Measurements from ENCODE around the gene GPR141. TPM values are rescaled to one million over a fixed set of nuclear protein-coding genes. Genes with fewer than 3 reads are reported as not detected.

GPR141 gene
- polyA plus RNA-seq, 3 donors: 25.4 to 26.6 (median 25.5) TPM

DNA sequence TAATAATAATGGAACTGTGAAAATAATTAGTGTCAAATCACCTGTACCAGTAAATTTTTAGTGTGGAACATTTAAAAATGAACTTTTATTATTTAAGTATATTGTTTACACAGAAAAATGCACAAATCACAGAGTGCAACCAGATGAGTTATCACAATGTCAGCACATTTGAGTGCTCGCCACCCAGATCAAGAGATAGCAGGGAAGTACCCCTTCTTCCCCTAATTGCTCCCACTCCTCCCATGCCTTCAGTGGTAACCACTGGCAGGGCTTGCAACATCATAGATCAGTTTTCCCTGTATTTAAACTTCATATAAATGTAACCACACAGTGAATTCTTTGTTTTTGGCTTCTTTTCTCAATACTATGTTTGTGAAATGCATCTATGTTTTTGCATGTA is 7.8 kb upstream of the GPR141 start:
- Histone ChIP-seq H3K9me3 (replicated peaks in 1 of 2; ENCODE audit: control insufficient read depth in 1 of 2, insufficient read depth in 1 of 2, low read length in 2 of 2) (no peaks in the 10 kb centered on the region), H3K27ac (ENCODE audit: low read depth in 1 of 2, low read length in 2 of 2) (peak overlapping the region; percentile 29 to 86), H4K20me1 (ENCODE audit: insufficient read depth, low read length) (no peaks in the 10 kb centered on the region), H3K4me2 (replicated peaks; ENCODE audit: extremely low read depth, low read length, poor library complexity, severe bottlenecking) (peak overlapping the region; percentile 62), H3K4me3 (replicated peaks in 1 of 3; ENCODE audit: low read depth in 2 of 3, low read length in 3 of 3) (peak overlapping the region in 1 of 3 experiments; percentile 64), H2AFZ (ENCODE audit: insufficient read depth, low read depth, low read length, poor library complexity, severe bottlenecking) (no peak overlapping the region), H3K36me3 (replicated peaks in 1 of 2; ENCODE audit: control insufficient read depth in 1 of 2, insufficient read depth in 2 of 2, low read length in 2 of 2) (no peaks in the 10 kb centered on the region), H3K79me2 (ENCODE audit: insufficient read depth, low read length) (no peaks in the 10 kb centered on the region), H3K27me3 (ENCODE audit: control insufficient read depth in 2 of 2, insufficient read depth in 2 of 2, low read length in 2 of 2) (no peaks in the 10 kb centered on the region), H3K4me1 (ENCODE audit: control insufficient read depth in 1 of 2, insufficient read depth in 2 of 2, low read length in 2 of 2) (peaks cover 58 to 66% of the 10 kb centered on the region in 2 donors), H3K9ac (ENCODE audit: insufficient read depth, low read length, poor library complexity, severe bottlenecking) (no peak overlapping the region)
- Mint-ChIP-seq H3K4me1 (peaks cover 62% of the 10 kb centered on the region), H3K4me3 (no peak overlapping the region), H3K27ac (peak overlapping the region in 6 of 7 donors; percentile 73 to 93 (median 86)), H3K9me3 (no peaks in the 10 kb centered on the region), H3K36me3 (no peaks in the 10 kb centered on the region), H3K27me3 (ENCODE audit: low read depth in 3 of 3) (no peaks in the 10 kb centered on the region)
- DNase-seq: peak in 2 of 3 donors; percentile 41 to 44
- intact Hi-C loops (cut with micrococcal nuclease): loop anchor here in 1 of 2 donors (10.0 kb wide), 1 partner anchor 49 kb away; no protein-coding TSS in a partner anchor
- TF ChIP-seq, protein P1, sequence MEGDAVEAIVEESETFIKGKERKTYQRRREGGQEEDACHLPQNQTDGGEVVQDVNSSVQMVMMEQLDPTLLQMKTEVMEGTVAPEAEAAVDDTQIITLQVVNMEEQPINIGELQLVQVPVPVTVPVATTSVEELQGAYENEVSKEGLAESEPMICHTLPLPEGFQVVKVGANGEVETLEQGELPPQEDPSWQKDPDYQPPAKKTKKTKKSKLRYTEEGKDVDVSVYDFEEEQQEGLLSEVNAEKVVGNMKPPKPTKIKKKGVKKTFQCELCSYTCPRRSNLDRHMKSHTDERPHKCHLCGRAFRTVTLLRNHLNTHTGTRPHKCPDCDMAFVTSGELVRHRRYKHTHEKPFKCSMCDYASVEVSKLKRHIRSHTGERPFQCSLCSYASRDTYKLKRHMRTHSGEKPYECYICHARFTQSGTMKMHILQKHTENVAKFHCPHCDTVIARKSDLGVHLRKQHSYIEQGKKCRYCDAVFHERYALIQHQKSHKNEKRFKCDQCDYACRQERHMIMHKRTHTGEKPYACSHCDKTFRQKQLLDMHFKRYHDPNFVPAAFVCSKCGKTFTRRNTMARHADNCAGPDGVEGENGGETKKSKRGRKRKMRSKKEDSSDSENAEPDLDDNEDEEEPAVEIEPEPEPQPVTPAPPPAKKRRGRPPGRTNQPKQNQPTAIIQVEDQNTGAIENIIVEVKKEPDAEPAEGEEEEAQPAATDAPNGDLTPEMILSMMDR (IDR thresholded peaks at IDR 0.05): no peak
- 0% methylated on average over 1 of the region's 1 CpG for WGBS (ENCODE audit: insufficient coverage)

DNA sequence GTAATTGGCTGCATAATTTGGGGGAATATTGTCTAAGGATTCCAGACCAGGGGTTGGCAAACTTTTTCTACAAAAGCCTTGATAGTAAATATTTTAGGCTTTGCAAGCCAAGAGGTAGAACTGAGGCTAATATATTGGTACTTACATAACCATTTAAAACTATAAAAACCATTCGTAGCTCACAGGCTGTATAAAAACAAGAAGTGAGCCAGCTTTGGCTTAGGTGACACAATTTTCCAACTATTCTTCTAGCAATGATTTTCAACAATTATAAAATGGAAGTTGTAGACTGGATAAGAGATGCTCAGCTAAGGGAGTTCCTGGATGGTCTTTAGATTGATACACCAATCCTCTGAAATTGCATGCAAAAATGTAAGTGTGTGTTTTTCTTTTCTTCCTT is 1.4 kb downstream of the GPR141 start:
- Histone ChIP-seq H3K27ac (ENCODE audit: low read depth in 1 of 2, low read length in 2 of 2) (peak overlapping the region; percentile 32 to 90), H3K9me3 (replicated peaks in 1 of 2; ENCODE audit: control insufficient read depth in 1 of 2, insufficient read depth in 1 of 2, low read length in 2 of 2) (no peaks in the 10 kb centered on the region), H3K9ac (ENCODE audit: insufficient read depth, low read length, poor library complexity, severe bottlenecking) (peak overlapping the region; percentile 38), H4K20me1 (ENCODE audit: insufficient read depth, low read length) (no peaks in the 10 kb centered on the region), H3K4me3 (replicated peaks in 1 of 3; ENCODE audit: low read depth in 2 of 3, low read length in 3 of 3) (peak overlapping the region; percentile 48 to 94 (median 84)), H3K27me3 (ENCODE audit: control insufficient read depth in 2 of 2, insufficient read depth in 2 of 2, low read length in 2 of 2) (no peaks in the 10 kb centered on the region), H3K36me3 (replicated peaks in 1 of 2; ENCODE audit: control insufficient read depth in 1 of 2, insufficient read depth in 2 of 2, low read length in 2 of 2) (peaks cover 2 to 7% of the 10 kb centered on the region in 2 donors), H3K79me2 (ENCODE audit: insufficient read depth, low read length) (peaks cover 78% of the 10 kb centered on the region), H3K4me1 (ENCODE audit: control insufficient read depth in 1 of 2, insufficient read depth in 2 of 2, low read length in 2 of 2) (peaks cover 65 to 83% of the 10 kb centered on the region in 2 donors), H2AFZ (ENCODE audit: insufficient read depth, low read depth, low read length, poor library complexity, severe bottlenecking) (peak overlapping the region; percentile 64), H3K4me2 (replicated peaks; ENCODE audit: extremely low read depth, low read length, poor library complexity, severe bottlenecking) (peak overlapping the region; percentile 82)
- H3K9me3 Mint-ChIP-seq: no peaks in the 10 kb centered on the region
- intact Hi-C loops (cut with micrococcal nuclease): no loop called here
- TF ChIP-seq, protein P1 (IDR thresholded peaks at IDR 0.05): no peak
- no CpG with 5 or more reads among the region's 1 CpG for WGBS (ENCODE audit: insufficient coverage)
- no peaks in the 10 kb centered on the region for H3K27me3 Mint-ChIP-seq (ENCODE audit: low read depth in 3 of 3)
- peak overlapping the region; percentile 83 to 98 for H3K4me3 Mint-ChIP-seq
- peaks cover 63% of the 10 kb centered on the region for H3K4me1 Mint-ChIP-seq
- peaks cover 4 to 14% of the 10 kb centered on the region in 2 donors for H3K36me3 Mint-ChIP-seq
- peak overlapping the region; percentile 78 to 96 (median 90) for H3K27ac Mint-ChIP-seq
- peak in 1 of 3 donors; percentile 34 for DNase-seq
